ENCODE data around the gene SHPK.

GRCh38 chr17:3678095-3678820 is 42.2 kb upstream of the SHPK start:
- TF ChIP-seq CTCF (IDR thresholded peaks at IDR 0.05; ENCODE audit: low read depth, low read length): no peak
- no peak for TF ChIP-seq EZH2phosphoT487 (IDR thresholded peaks at IDR 0.05; ENCODE audit: low read depth)

All from OCI-LY3 (cell line).